Fibroblast of lung (primary cell): Measurements from ENCODE around the gene SYNE1. TPM values are rescaled to one million over a fixed set of nuclear protein-coding genes. Genes with fewer than 3 reads are reported as not detected.

Experiments used
- DNase-seq, 2 donors: peaks; one replicate each; pipeline versions ENCODE4 v3.0.0 to v3.0.0-alpha.2; 2010; ENCODE audit warnings: low read depth in 2 of 2
- H2AFZ ChIP-seq: 2 replicates; pipeline ENCODE4 v1.5.1; 2012; ENCODE audit warnings: low read length, control low read depth, inconsistent platforms
- H3K27ac ChIP-seq: 2 replicates; pipeline ENCODE4 v1.5.1; 2011; ENCODE audit warnings: low read length, control low read depth; ENCODE audit not compliant: insufficient read depth
- H3K27me3 ChIP-seq: 2 replicates; pipeline ENCODE4 v1.5.1; 2011; ENCODE audit warnings: mild to moderate bottlenecking, low read length; ENCODE audit not compliant: control insufficient read depth, insufficient read depth
- H3K36me3 ChIP-seq: 2 replicates; pipeline ENCODE4 v1.5.1; 2011; ENCODE audit warnings: low read length; ENCODE audit not compliant: control insufficient read depth, insufficient read depth
- H3K4me1 ChIP-seq: 2 replicates; pipeline ENCODE4 v1.5.1; 2011; ENCODE audit warnings: low read length; ENCODE audit not compliant: control insufficient read depth, insufficient read depth; ENCODE audit errors: extremely low read depth
- H3K4me2 ChIP-seq: 2 replicates; pipeline ENCODE4 v1.5.1; 2011; ENCODE audit warnings: low read length, control low read depth; ENCODE audit not compliant: insufficient read depth; ENCODE audit errors: extremely low read depth
- H3K4me3 ChIP-seq, 4 experiments: fragments of 200-600 bp in 1 of 4; sonication (generic) in 1 of 4; replicated peaks in 1 of 4; 2 replicates each; pipeline ENCODE4 v1.5.1; 2011 to 2016; ENCODE audit warnings: low read length in 4 of 4, low read depth in 3 of 4, mild to moderate bottlenecking in 3 of 4, control low read depth in 2 of 4, inconsistent platforms in 1 of 4, mixed read lengths in 1 of 4; ENCODE audit not compliant: insufficient read depth in 1 of 4; ENCODE audit errors: control extremely low read depth in 1 of 4
- H3K79me2 ChIP-seq: 2 replicates; pipeline ENCODE4 v1.5.1; 2012; ENCODE audit warnings: mild to moderate bottlenecking, low read length, inconsistent platforms; ENCODE audit not compliant: control insufficient read depth, insufficient read depth
- H3K9ac ChIP-seq: 2 replicates; pipeline ENCODE4 v1.5.1; 2011; ENCODE audit warnings: mild to moderate bottlenecking, low read length, control low read depth; ENCODE audit not compliant: insufficient read depth
- H3K9me3 ChIP-seq: 2 replicates; pipeline ENCODE4 v1.5.1; 2012; ENCODE audit warnings: low read depth, low read length; ENCODE audit not compliant: control insufficient read depth, insufficient read depth
- H4K20me1 ChIP-seq: 2 replicates; pipeline ENCODE4 v1.5.1; 2011; ENCODE audit warnings: low read length; ENCODE audit not compliant: control insufficient read depth, insufficient read depth; ENCODE audit errors: extremely low read depth
- EZH2 ChIP-seq: IDR thresholded peaks from 2 replicates; pipeline ENCODE4 v1.5.1; 2012; ENCODE audit warnings: low read length, control low read depth, mild to moderate bottlenecking; ENCODE audit errors: missing control alignments
- polyA plus RNA-seq, 2 donors: library from polyadenylated mRNA; depleted of rRNA in 1 of 2; stranded (reverse) in 1 of 2; unstranded in 1 of 2; fragments of >200 nt; gene quantifications; 2 replicates each; pipeline ENCODE4 v1.2.1, GENCODE V29; 2011 to 2012; ENCODE audit warnings: missing spikeins in 1 of 2
- total RNA-seq: library from RNA; depleted of rRNA; stranded (reverse); fragments of >200 nt; gene quantifications from 2 replicates; pipeline ENCODE4 v1.2.1, GENCODE V29; 2014
- TF ChIP-seq, protein P1 (sequence below), 2 donors: IDR thresholded peaks in 1 of 2; conservative IDR thresholded peaks in 1 of 2; 1 replicate in 1 of 2; 2 replicates in 1 of 2; pipeline ENCODE4 v1.5.1; 2011 to 2012; ENCODE audit warnings: low read length in 2 of 2, control low read depth in 1 of 2, inconsistent platforms in 1 of 2, low read depth in 1 of 2, mild to moderate bottlenecking in 1 of 2

Gene SYNE1
- total and polyA plus RNA-seq, 2 donors (not counting 1 experiment from before 2014, with no cell fraction given), result 21.7 to 219 TPM

DNA sequence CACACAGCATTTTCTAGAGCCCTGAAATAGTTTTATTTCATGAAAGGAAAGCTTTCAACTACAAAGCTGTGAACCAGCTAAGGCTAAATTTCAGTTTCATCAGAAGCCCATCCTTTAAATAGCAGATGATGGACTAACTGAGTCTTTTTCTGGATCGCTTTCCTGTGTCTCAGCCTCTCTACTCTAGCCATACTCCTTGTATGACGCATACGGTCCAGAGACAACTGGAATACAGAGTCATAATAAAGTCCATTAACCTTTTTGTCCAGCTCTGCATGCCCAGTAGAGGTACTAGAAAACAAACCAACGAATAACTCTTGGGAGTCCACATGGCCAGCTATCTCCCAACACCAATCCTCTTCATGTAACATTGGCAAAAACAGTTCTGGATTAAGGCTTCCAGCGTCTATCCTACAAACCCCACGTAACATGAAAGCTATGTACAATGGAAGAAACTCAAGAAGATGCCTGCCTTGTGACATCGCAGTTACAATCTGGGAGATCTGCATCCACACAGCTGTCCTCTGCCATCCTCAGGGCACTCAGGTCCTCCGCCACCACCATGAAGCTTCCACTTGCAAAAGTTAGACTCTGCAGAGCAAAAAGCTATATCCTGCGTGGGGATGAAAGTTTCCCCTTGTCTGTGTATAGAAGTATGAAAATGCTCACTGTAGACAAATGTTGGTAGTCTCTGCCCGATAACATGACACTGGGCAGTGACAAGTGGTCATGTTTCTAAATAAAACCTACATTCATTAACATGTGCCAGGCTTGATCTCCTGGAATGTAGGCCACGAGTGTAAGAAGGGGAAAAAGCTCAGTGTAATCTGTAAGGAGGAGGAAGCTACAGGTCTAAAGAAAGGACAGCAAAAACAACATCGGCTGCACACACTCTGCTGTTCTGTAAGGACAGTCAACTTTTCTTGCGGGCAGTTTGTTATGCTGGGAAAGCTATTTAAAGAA lies 469.2 kb downstream of the SYNE1 start:
- Histone ChIP-seq H4K20me1 (no peaks in the 10 kb centered on the region), H3K9me3 (no peaks in the 10 kb centered on the region), H3K4me1 (no peaks in the 10 kb centered on the region), H3K9ac (no peak overlapping the region), H2AFZ (no peak overlapping the region), H3K4me2 (no peak overlapping the region), H3K27ac (no peak overlapping the region), H3K4me3 (no peak overlapping the region), H3K36me3 (no peaks in the 10 kb centered on the region), H3K27me3 (no peaks in the 10 kb centered on the region), H3K79me2 (no peaks in the 10 kb centered on the region)
- no peak for TF ChIP-seq EZH2
- TF ChIP-seq, protein P1, sequence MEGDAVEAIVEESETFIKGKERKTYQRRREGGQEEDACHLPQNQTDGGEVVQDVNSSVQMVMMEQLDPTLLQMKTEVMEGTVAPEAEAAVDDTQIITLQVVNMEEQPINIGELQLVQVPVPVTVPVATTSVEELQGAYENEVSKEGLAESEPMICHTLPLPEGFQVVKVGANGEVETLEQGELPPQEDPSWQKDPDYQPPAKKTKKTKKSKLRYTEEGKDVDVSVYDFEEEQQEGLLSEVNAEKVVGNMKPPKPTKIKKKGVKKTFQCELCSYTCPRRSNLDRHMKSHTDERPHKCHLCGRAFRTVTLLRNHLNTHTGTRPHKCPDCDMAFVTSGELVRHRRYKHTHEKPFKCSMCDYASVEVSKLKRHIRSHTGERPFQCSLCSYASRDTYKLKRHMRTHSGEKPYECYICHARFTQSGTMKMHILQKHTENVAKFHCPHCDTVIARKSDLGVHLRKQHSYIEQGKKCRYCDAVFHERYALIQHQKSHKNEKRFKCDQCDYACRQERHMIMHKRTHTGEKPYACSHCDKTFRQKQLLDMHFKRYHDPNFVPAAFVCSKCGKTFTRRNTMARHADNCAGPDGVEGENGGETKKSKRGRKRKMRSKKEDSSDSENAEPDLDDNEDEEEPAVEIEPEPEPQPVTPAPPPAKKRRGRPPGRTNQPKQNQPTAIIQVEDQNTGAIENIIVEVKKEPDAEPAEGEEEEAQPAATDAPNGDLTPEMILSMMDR (conservative IDR thresholded peaks at IDR 0.05 in 1 of 2, IDR thresholded peaks at IDR 0.05 in 1 of 2; ENCODE audit: low read depth in 1 of 2, low read length in 2 of 2), result no peak
- DNase-seq, result no peak

DNA sequence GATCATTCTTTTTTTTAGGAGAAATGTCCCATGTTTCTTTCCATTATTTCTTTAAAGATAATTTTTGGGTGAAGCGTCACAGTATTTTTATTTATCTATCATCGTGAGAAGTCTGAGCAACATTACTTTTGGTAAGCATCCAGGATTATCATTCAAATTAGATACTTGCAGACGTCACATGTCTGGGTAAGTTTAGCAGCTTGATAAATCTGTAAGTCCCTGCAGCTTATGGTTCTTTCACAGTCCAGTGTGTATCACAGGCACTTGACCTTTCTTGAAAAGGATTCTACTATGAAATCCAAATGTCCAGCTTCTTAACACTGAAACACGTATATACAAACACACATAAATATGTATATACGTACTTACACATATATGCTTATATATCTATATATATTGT lies 470.3 kb downstream of the SYNE1 start:
- Histone ChIP-seq H3K4me1 (no peaks in the 10 kb centered on the region), H3K27ac (no peak overlapping the region), H3K36me3 (no peaks in the 10 kb centered on the region), H2AFZ (no peak overlapping the region), H3K4me3 (no peak overlapping the region), H4K20me1 (no peaks in the 10 kb centered on the region), H3K4me2 (no peak overlapping the region), H3K9ac (no peak overlapping the region), H3K79me2 (no peaks in the 10 kb centered on the region), H3K9me3 (no peaks in the 10 kb centered on the region), H3K27me3 (no peaks in the 10 kb centered on the region)
- no peak for DNase-seq
- no peak for TF ChIP-seq EZH2
- TF ChIP-seq, protein P1 (conservative IDR thresholded peaks at IDR 0.05 in 1 of 2, IDR thresholded peaks at IDR 0.05 in 1 of 2; ENCODE audit: low read depth in 1 of 2, low read length in 2 of 2), result no peak

DNA sequence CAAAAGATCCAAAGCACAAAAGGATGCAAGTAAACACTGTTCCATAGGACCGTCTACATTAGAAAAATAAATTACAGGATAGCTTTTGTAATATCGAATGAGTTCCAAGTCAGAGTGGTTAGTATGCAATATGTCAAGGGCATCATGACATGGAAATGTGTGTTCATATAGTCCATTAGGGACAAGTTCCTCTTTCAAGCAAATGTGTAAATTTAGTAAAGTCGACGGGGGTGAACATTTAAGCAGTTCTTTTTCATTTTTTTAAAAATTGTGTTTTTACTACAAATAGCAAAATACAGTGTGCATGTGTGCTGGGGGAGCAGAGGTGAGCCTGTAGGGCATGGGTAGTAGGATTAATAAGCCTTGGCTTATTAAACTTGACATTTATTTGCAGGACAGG lies 470.7 kb downstream of the SYNE1 start:
- no peaks in the 10 kb centered on the region for H3K9me3 ChIP-seq
- no peak overlapping the region for H3K9ac ChIP-seq
- no peak overlapping the region for H3K4me3 ChIP-seq
- H3K4me1 ChIP-seq, result no peaks in the 10 kb centered on the region
- no peaks in the 10 kb centered on the region for H4K20me1 ChIP-seq
- no peak overlapping the region for H3K4me2 ChIP-seq
- DNase-seq, result no peak
- TF ChIP-seq, protein P1 (conservative IDR thresholded peaks at IDR 0.05 in 1 of 2, IDR thresholded peaks at IDR 0.05 in 1 of 2; ENCODE audit: low read depth in 1 of 2, low read length in 2 of 2), result no peak
- no peak for TF ChIP-seq EZH2
- no peaks in the 10 kb centered on the region for H3K36me3 ChIP-seq
- H2AFZ ChIP-seq, result no peak overlapping the region
- no peaks in the 10 kb centered on the region for H3K79me2 ChIP-seq
- H3K27ac ChIP-seq, result no peak overlapping the region
- no peaks in the 10 kb centered on the region for H3K27me3 ChIP-seq
